ENCODE measurements around the gene FAM83G.

DNA sequence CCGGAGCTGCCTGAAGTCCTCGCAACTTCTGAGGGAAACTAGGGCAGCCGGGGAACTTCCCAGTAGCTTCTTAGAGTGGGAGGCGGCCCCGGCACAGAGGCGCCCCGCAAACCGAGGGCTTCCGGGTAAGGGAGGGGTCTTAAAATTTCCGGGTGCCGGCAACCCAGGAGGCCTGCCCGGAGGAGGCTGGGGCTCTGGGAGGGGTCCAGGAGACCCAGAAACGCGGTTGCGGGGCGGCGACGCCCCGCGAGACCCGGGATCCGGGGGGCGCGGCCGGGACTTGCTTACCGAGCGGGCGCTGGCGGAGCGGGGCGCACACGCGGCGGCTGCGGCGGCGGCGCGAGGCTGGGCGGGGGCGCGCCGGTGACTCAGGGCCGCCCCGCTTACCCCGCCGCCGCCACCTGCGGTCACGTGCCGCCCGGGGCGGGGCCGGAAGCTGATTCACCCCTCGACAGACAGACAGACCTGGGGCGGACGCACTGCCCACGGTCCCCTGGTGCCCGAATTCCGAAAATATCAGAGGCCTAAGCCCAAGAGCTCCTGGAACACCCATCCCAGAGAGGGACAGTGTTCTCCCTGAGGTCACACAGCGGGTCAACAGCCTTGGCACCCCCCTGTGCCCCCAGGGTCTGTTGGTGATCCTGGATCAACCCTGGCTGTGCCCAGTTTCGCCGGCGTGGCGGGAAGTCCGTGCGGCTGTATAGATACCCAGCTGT, at the start of gene FAM83G:
- TF ChIP-seq, protein P1, sequence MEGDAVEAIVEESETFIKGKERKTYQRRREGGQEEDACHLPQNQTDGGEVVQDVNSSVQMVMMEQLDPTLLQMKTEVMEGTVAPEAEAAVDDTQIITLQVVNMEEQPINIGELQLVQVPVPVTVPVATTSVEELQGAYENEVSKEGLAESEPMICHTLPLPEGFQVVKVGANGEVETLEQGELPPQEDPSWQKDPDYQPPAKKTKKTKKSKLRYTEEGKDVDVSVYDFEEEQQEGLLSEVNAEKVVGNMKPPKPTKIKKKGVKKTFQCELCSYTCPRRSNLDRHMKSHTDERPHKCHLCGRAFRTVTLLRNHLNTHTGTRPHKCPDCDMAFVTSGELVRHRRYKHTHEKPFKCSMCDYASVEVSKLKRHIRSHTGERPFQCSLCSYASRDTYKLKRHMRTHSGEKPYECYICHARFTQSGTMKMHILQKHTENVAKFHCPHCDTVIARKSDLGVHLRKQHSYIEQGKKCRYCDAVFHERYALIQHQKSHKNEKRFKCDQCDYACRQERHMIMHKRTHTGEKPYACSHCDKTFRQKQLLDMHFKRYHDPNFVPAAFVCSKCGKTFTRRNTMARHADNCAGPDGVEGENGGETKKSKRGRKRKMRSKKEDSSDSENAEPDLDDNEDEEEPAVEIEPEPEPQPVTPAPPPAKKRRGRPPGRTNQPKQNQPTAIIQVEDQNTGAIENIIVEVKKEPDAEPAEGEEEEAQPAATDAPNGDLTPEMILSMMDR (IDR thresholded peaks at IDR 0.05; ENCODE audit: insufficient read depth, low read depth, low read length) = no peak
- TF ChIP-seq EZH2 (IDR thresholded peaks at IDR 0.05; ENCODE audit: insufficient read depth, low read length) = no peak

Measured in astrocyte (in vitro differentiated cells and primary cell).